Neuronal stem cell (in vitro differentiated cells): ENCODE measurements around the gene ITIH6. TPM values are rescaled to one million over a fixed set of nuclear protein-coding genes. Genes with fewer than 3 reads are reported as not detected.

Experiments used
- DNase-seq: peaks from one replicate; pipeline ENCODE4 v3.0.0-alpha.2; 2013; ENCODE audit warnings: low spot score
- H2AFZ ChIP-seq: one replicate; pipeline ENCODE4 v1.6.1; 2013; ENCODE audit warnings: mild to moderate bottlenecking, low read length, inconsistent platforms
- H2AK5ac ChIP-seq: 2 replicates; pipeline ENCODE4 v1.6.1; 2013; ENCODE audit warnings: low read depth, mild to moderate bottlenecking, inconsistent platforms, low read length, moderate library complexity, mixed read lengths
- H2BK120ac ChIP-seq: 2 replicates; pipeline ENCODE4 v1.6.1; 2013; ENCODE audit warnings: low read depth, mild to moderate bottlenecking, inconsistent platforms, low read length, moderate library complexity, mixed read lengths
- H2BK12ac ChIP-seq: one replicate; pipeline ENCODE4 v1.6.1; 2013; ENCODE audit warnings: low read length, inconsistent platforms
- H2BK15ac ChIP-seq: 2 replicates; pipeline ENCODE4 v1.6.1; 2013; ENCODE audit warnings: mild to moderate bottlenecking, low read length, inconsistent platforms, mixed read lengths
- H2BK5ac ChIP-seq: one replicate; pipeline ENCODE4 v1.6.1; 2013; ENCODE audit warnings: inconsistent platforms, mild to moderate bottlenecking, low read length, moderate library complexity
- H3K14ac ChIP-seq: one replicate; pipeline ENCODE4 v1.6.1; 2013; ENCODE audit warnings: low read length, inconsistent platforms
- H3K18ac ChIP-seq: 2 replicates; pipeline ENCODE4 v1.6.1; 2013; ENCODE audit warnings: low read length, inconsistent platforms
- H3K23ac ChIP-seq: 2 replicates; pipeline ENCODE4 v1.6.1; 2013; ENCODE audit warnings: low read depth, mild to moderate bottlenecking, mixed read lengths, low read length, inconsistent platforms; ENCODE audit not compliant: poor library complexity
- H3K27ac ChIP-seq: replicated peaks from 3 replicates; pipeline ENCODE4 v1.5.1; 2013; ENCODE audit warnings: low read length, inconsistent platforms
- H3K27me3 ChIP-seq, 3 experiments: 2 replicates each; pipeline ENCODE4 v1.6.1; 2013; ENCODE audit warnings: low read length in 3 of 3, mild to moderate bottlenecking in 2 of 3, inconsistent platforms in 1 of 3, low read depth in 1 of 3, mixed read lengths in 1 of 3, moderate library complexity in 1 of 3; ENCODE audit not compliant: control insufficient read depth in 3 of 3, insufficient read depth in 3 of 3
- H3K36me3 ChIP-seq, 2 donors: replicated peaks in 1 of 2; 2 replicates each; pipeline ENCODE4 v1.6.1; 2013; ENCODE audit warnings: low read length in 2 of 2; ENCODE audit not compliant: control insufficient read depth in 2 of 2, insufficient read depth in 2 of 2
- H3K4ac ChIP-seq: 2 replicates; pipeline ENCODE4 v1.6.1; 2013; ENCODE audit warnings: inconsistent platforms, mild to moderate bottlenecking, low read length, moderate library complexity
- H3K4me1 ChIP-seq, 2 donors: 1 replicate in 1 of 2; 2 replicates in 1 of 2; pipeline ENCODE4 v1.6.1; 2013; ENCODE audit warnings: low read length in 2 of 2, low read depth in 1 of 2; ENCODE audit not compliant: control insufficient read depth in 2 of 2, insufficient read depth in 1 of 2
- H3K4me2 ChIP-seq: one replicate; pipeline ENCODE4 v1.6.1; 2013; ENCODE audit warnings: mild to moderate bottlenecking, low read length, inconsistent platforms; ENCODE audit not compliant: insufficient read depth, poor library complexity, severe bottlenecking
- H3K4me3 ChIP-seq, 2 donors: 2 replicates each; pipeline ENCODE4 v1.5.1; 2013; ENCODE audit warnings: low read length in 2 of 2, mild to moderate bottlenecking in 2 of 2, inconsistent platforms in 1 of 2, moderate library complexity in 1 of 2
- H3K79me1 ChIP-seq: one replicate; pipeline ENCODE4 v1.6.1; 2013; ENCODE audit warnings: low read depth, mild to moderate bottlenecking, inconsistent platforms, low read length, moderate library complexity
- H3K9ac ChIP-seq: one replicate; pipeline ENCODE4 v1.6.1; 2013; ENCODE audit warnings: mild to moderate bottlenecking, low read depth, low read length, inconsistent platforms; ENCODE audit not compliant: poor library complexity
- H3K9me3 ChIP-seq, 2 donors: replicated peaks in 1 of 2; 2 replicates each; pipeline versions ENCODE3 to v1.6.1; 2013; ENCODE audit warnings: low read length in 2 of 2, mild to moderate bottlenecking in 2 of 2, inconsistent platforms in 1 of 2, low read depth in 1 of 2, mixed read lengths in 1 of 2, moderate library complexity in 1 of 2; ENCODE audit not compliant: control insufficient read depth in 2 of 2, insufficient read depth in 1 of 2
- H4K8ac ChIP-seq: one replicate; pipeline ENCODE4 v1.6.1; 2013; ENCODE audit warnings: low read depth, mild to moderate bottlenecking, inconsistent platforms, low read length, moderate library complexity
- H4K91ac ChIP-seq: one replicate; pipeline ENCODE4 v1.6.1; 2013; ENCODE audit warnings: low read length, low read depth, mild to moderate bottlenecking, inconsistent platforms; ENCODE audit not compliant: poor library complexity
- WGBS, 2 donors: extraction: QIAGEN DNeasy Blood & Tissue Kit; methylation state at CpG; one replicate each; pipeline ENCODE4 v1.1.7; 2013; ENCODE audit warnings: missing lambda C conversion rate in 2 of 2, mixed read lengths in 1 of 2; ENCODE audit not compliant: insufficient read length in 2 of 2, insufficient replicate concordance in 1 of 2; ENCODE audit errors: extremely low coverage in 2 of 2; 5-methylcytosine and 5-hydroxymethylcytosine counted together
- small RNA-seq: library from polyadenylated mRNA; stranded (forward); fragments of <200 nt; extraction: miRNeasy Mini kit (QIAGEN cat#:217004); gene quantifications from one replicate; pipeline ENCODE3, GENCODE V24; 2013; ENCODE audit not compliant: insufficient read depth

Gene ITIH6

GRCh38 chrX:54710920-54711319 lies 87.1 kb downstream of the ITIH6 start:
- no peak overlapping the region for H3K18ac ChIP-seq

DNA sequence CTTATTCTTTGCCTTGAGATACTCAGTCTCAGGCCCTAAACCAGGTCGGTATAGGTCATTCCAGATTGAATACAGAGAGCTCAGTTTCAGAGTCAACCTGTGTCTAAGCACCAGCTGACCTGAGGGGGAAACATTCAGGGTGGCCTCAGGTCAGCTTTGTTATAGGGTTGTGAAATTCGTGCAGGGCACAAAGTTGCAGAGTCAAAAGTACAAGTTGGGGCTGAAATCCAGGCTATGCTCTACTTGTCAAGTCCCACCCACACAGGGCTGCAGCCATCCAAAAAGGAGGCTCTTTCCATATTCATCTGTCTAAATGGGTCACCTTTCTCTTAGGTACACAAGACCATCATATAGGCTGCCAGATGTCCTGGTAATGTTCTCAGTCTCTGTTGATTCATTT lies 89.7 kb downstream of the ITIH6 start:
- Histone ChIP-seq H3K79me1 (no peaks in the 10 kb centered on the region), H2BK12ac (no peak overlapping the region), H3K18ac (no peak overlapping the region), H3K9me3 (no peaks in the 10 kb centered on the region), H3K4me3 (no peak overlapping the region), H3K36me3 (no peaks in the 10 kb centered on the region), H3K23ac (no peak overlapping the region), H3K14ac (no peak overlapping the region), H3K27ac (no peak overlapping the region), H2AK5ac (no peak overlapping the region), H3K4me1 (no peaks in the 10 kb centered on the region), H3K4me2 (no peak overlapping the region), H2BK120ac (no peak overlapping the region), H2AFZ (no peak overlapping the region), H3K27me3 (peaks cover 0 to 12% (median 0%) of the 10 kb centered on the region in 3 experiments), H3K4ac (no peak overlapping the region), H3K9ac (no peak overlapping the region), H2BK5ac (no peak overlapping the region), H2BK15ac (no peak overlapping the region), H4K8ac (no peak overlapping the region), H4K91ac (no peak overlapping the region)
- no peak for DNase-seq
- no CpG with 5 or more reads among the region's 2 CpGs for WGBS, 2 donors

More at GRCh38 chrX:54710920-54711319, 87.1 kb downstream of the ITIH6 start:
- no peak overlapping the region for H3K4me2 ChIP-seq
- no peak overlapping the region for H3K27ac ChIP-seq
- no peak overlapping the region for H2BK15ac ChIP-seq
- H3K36me3 ChIP-seq: no peaks in the 10 kb centered on the region
- H2AK5ac ChIP-seq: no peak overlapping the region
- no peak overlapping the region for H3K14ac ChIP-seq
- H3K79me1 ChIP-seq: no peaks in the 10 kb centered on the region
- H3K4ac ChIP-seq: no peak overlapping the region
- no peaks in the 10 kb centered on the region for H3K9me3 ChIP-seq
- no peak overlapping the region for H4K91ac ChIP-seq
- no peak overlapping the region for H4K8ac ChIP-seq
- no peaks in the 10 kb centered on the region for H3K4me1 ChIP-seq
- no peak overlapping the region for H2BK12ac ChIP-seq
- WGBS, 2 donors: no CpG with 5 or more reads among the region's 1 CpG
- H3K9ac ChIP-seq: no peak overlapping the region
- H2BK5ac ChIP-seq: no peak overlapping the region
- no peak for DNase-seq
- no peak overlapping the region for H3K23ac ChIP-seq
- no peak overlapping the region for H3K4me3 ChIP-seq
- peaks cover 0 to 6% (median 0%) of the 10 kb centered on the region in 3 experiments for H3K27me3 ChIP-seq
- H2AFZ ChIP-seq: no peak overlapping the region
- H2BK120ac ChIP-seq: no peak overlapping the region

Small RNA genes within 50 kb of the gene (small RNA-seq; reads per million reads assigned to genes)
- gene AL049732.1: not detected
- gene SNORA11: 78.1 reads per million, percentile 95 among the genes with 10 or more reads in this experiment
